ENCODE measurements around the gene SPATS1.
"Not testable (repeated sequence)": the region's sequence is repeated elsewhere in the genome, so short reads cannot be mapped to it uniquely, and the experiment has no call there.

Gene SPATS1

GRCh38 chr6:44311767-44312166 lies 30.7 kb upstream of the SPATS1 start:
- DNase-seq, result no peak

- peak; percentile 88 for DNase-seq
These were observed 29.3 kb upstream of the SPATS1 start, which contains the start of gene AARS2 for GRCh38 chr6:44312901-44313788. Gene AARS2 (minus strand): TSS chr6:44313347. CDS start chr6:44313323, 24 bp downstream.

GRCh38 chr6:44314657-44315056 lies 27.8 kb upstream of the SPATS1 start:
- DNase-seq, result not testable (repeated sequence)

- no peak for DNase-seq
These were observed 26.9 kb upstream of the SPATS1 start for GRCh38 chr6:44315516-44315915.

GRCh38 chr6:44315951-44316350 lies 26.5 kb upstream of the SPATS1 start:
- DNase-seq, result no peak

- no peak for DNase-seq
These were observed 26.0 kb upstream of the SPATS1 start for GRCh38 chr6:44316481-44316880.

GRCh38 chr6:44317136-44317631 lies 25.3 kb upstream of the SPATS1 start:
- DNase-seq, result not testable (repeated sequence)

- DNase-seq, result no peak
These were observed 21.2 kb upstream of the SPATS1 start for GRCh38 chr6:44321210-44321609.

- no peak for DNase-seq
These were observed 15.4 kb upstream of the SPATS1 start for GRCh38 chr6:44327096-44327495.

GRCh38 chr6:44327760-44328159 lies 14.7 kb upstream of the SPATS1 start:
- DNase-seq, result no peak

GRCh38 chr6:44328203-44328602 lies 14.2 kb upstream of the SPATS1 start:
- not testable (repeated sequence) for DNase-seq

- DNase-seq, result no peak
These were observed 12.6 kb upstream of the SPATS1 start for GRCh38 chr6:44329858-44330257.

- no peak for DNase-seq
These were observed 9.9 kb upstream of the SPATS1 start for GRCh38 chr6:44332585-44332984.

- DNase-seq, result no peak
These were observed 9.1 kb upstream of the SPATS1 start for GRCh38 chr6:44333273-44333919.

GRCh38 chr6:44333942-44334341 lies 8.5 kb upstream of the SPATS1 start:
- no peak for DNase-seq

GRCh38 chr6:44335631-44336030 lies 6.8 kb upstream of the SPATS1 start:
- no peak for DNase-seq

- DNase-seq, result peak; percentile 17
These were observed 4.0 kb upstream of the SPATS1 start for GRCh38 chr6:44338228-44339122.

- DNase-seq, result no peak
These were observed 3.1 kb upstream of the SPATS1 start for GRCh38 chr6:44339301-44339700.

GRCh38 chr6:44339763-44340625 lies 2.5 kb upstream of the SPATS1 start:
- no peak for DNase-seq

GRCh38 chr6:44341095-44341890 lies 1.2 kb upstream of the SPATS1 start:
- no peak for DNase-seq

GRCh38 chr6:44342052-44342451 lies 398 bp upstream of the SPATS1 start:
- no peak for DNase-seq

All from T1000 (cell line).